ENCODE measurements around the gene NFIX.

DNA sequence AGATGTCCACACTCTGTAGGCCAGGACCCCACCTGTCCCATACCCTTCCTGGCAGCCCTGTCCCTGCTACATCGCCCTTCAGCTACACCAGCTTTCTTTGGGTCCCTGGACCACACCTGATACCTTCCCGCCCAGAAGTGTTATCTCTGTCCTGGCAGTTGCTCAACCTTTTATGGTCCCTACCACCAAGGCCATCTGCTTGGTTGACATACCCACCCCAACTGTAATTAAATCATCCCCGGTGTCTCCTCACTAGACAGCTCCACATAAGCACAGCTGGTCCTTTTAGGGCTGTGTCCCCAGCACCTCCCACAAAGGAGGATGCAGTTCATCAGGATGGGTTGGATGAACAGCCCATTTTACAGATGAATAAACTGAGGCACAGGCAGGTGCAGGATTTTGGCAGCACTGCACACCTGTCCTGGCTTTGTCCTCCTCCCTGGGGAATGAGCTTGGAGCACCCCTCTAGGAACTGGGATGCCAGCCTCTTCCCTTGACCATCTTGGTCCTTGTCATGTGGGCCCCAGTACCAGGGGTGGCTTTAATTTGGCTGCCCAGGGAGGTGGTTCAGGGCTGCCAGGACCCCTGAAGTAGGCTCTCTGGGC, 135.7 kb downstream of the NFIX start:
- TF ChIP-seq EZH2 (IDR thresholded peaks at IDR 0.05; ENCODE audit: borderline replicate concordance, low read depth, low read length, severe bottlenecking) (no peak), POLR2A (IDR thresholded peaks at IDR 0.05; ENCODE audit: low read depth, low read length) (no peak)
- TF ChIP-seq, protein P1, sequence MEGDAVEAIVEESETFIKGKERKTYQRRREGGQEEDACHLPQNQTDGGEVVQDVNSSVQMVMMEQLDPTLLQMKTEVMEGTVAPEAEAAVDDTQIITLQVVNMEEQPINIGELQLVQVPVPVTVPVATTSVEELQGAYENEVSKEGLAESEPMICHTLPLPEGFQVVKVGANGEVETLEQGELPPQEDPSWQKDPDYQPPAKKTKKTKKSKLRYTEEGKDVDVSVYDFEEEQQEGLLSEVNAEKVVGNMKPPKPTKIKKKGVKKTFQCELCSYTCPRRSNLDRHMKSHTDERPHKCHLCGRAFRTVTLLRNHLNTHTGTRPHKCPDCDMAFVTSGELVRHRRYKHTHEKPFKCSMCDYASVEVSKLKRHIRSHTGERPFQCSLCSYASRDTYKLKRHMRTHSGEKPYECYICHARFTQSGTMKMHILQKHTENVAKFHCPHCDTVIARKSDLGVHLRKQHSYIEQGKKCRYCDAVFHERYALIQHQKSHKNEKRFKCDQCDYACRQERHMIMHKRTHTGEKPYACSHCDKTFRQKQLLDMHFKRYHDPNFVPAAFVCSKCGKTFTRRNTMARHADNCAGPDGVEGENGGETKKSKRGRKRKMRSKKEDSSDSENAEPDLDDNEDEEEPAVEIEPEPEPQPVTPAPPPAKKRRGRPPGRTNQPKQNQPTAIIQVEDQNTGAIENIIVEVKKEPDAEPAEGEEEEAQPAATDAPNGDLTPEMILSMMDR (IDR thresholded peaks at IDR 0.05; ENCODE audit: extremely low read depth in 1 of 2, insufficient read depth in 1 of 2, low read depth in 1 of 2, low read length in 2 of 2), result no peak
- TF ChIP-seq, protein P2, sequence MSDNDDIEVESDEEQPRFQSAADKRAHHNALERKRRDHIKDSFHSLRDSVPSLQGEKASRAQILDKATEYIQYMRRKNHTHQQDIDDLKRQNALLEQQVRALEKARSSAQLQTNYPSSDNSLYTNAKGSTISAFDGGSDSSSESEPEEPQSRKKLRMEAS (IDR thresholded peaks at IDR 0.05; ENCODE audit: insufficient read depth, insufficient read length), result no peak

All from endothelial cell of umbilical vein (primary cell).